HG03280 (cell line): Measurements from ENCODE around the gene GRB10.
A peak's percentile ranks its signal among the peaks of the same experiment; 100 is the strongest.

ENCODE experiments used
- ATAC-seq: cut with Tn5 transposase; IDR thresholded peaks from one replicate; pipeline ENCODE4 v1.9.1; 2021; ENCODE audit warnings: mild to moderate bottlenecking, moderate library complexity; ENCODE audit not compliant: unreplicated experiment

Gene GRB10

GRCh38 chr7:50618281-50618680 is 164.4 kb downstream of the GRB10 start:
- no peak for ATAC-seq

- no peak for ATAC-seq
Measured at GRCh38 chr7:50615519-50616080, 167.1 kb downstream of the GRB10 start.

GRCh38 chr7:50614721-50615518 is 167.8 kb downstream of the GRB10 start:
- ATAC-seq: no peak

GRCh38 chr7:50613473-50613872 is 169.2 kb downstream of the GRB10 start:
- ATAC-seq: no peak

- ATAC-seq: no peak
Measured at GRCh38 chr7:50612704-50613103, 170.0 kb downstream of the GRB10 start.

- no peak for ATAC-seq
Measured at GRCh38 chr7:50610521-50611277, 172.0 kb downstream of the GRB10 start.

GRCh38 chr7:50608196-50608906 is 174.3 kb downstream of the GRB10 start:
- no peak for ATAC-seq

GRCh38 chr7:50607524-50608125 is 175.1 kb downstream of the GRB10 start:
- no peak for ATAC-seq

GRCh38 chr7:50605059-50605458 is 177.6 kb downstream of the GRB10 start:
- ATAC-seq: no peak

GRCh38 chr7:50603287-50603686 is 179.4 kb downstream of the GRB10 start:
- ATAC-seq: no peak

GRCh38 chr7:50599385-50599784 is 183.3 kb downstream of the GRB10 start:
- no peak for ATAC-seq

GRCh38 chr7:50598460-50599343 is 184.0 kb downstream of the GRB10 start:
- no peak for ATAC-seq

GRCh38 chr7:50596484-50596883 is 186.2 kb downstream of the GRB10 start:
- no peak for ATAC-seq

- no peak for ATAC-seq
Measured at GRCh38 chr7:50595491-50596102, 187.1 kb downstream of the GRB10 start.

GRCh38 chr7:50594734-50595485 is 187.8 kb downstream of the GRB10 start:
- ATAC-seq: no peak

GRCh38 chr7:50594136-50594535 is 188.6 kb downstream of the GRB10 start:
- ATAC-seq: no peak

GRCh38 chr7:50592940-50593339 is 189.8 kb downstream of the GRB10 start:
- no peak for ATAC-seq

GRCh38 chr7:50591480-50592438 is 190.9 kb downstream of the GRB10 start:
- peak; percentile 45 for ATAC-seq
